SIG-M5 (cell line): ENCODE measurements around the gene C3orf70.
"Not testable (repeated sequence)": the region's sequence is repeated elsewhere in the genome, so short reads cannot be mapped to it uniquely, and the experiment has no call there.

ENCODE experiments used
- DNase-seq: peaks from one replicate; lab custom pipeline; 2025; lab: John Stamatoyannopoulos, UW

C3orf70 gene

GRCh38 chr3:185151101-185151963, 1.5 kb downstream of the C3orf70 start:
- no peak for DNase-seq

DNA sequence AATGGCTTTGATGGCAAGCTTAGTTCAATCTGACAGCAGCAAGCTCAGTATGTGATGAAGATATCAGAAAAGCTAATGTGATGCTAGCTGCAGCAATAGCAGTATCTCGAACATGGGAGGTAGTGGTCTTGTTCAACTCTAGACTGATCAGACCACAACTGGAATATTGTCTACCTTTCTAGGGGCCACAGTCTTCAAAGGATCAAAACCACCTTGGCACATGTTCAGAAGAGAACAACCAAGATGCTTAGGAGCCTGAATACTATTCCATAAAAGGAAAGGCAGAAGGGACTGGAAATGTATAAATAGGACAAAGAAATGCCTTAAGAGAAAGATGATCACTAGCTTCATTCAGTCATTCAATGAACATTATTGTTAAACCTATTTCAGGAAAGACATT, 2.3 kb downstream of the C3orf70 start:
- DNase-seq = no peak

- no peak for DNase-seq
Observed at GRCh38 chr3:185149591-185149990, 3.3 kb downstream of the C3orf70 start.

DNA sequence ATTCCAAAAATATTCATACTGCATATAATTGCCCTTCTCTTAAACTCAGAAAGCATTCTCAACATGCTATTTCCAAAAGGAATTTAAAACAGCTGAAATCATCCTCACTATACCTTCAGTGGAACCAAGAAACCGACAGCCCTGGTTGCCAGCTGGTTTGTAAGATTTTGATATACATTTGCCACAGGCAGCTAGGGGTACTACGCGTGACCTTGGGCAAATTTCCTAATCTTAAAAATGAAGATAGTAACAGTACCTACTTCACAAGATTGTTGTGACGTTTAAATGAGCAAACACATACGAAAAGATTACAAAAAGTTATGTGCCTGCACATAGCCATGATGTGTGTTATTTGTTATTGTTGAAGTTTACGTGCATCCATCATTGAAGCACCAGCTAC, 7.3 kb downstream of the C3orf70 start:
- no peak for DNase-seq

DNA sequence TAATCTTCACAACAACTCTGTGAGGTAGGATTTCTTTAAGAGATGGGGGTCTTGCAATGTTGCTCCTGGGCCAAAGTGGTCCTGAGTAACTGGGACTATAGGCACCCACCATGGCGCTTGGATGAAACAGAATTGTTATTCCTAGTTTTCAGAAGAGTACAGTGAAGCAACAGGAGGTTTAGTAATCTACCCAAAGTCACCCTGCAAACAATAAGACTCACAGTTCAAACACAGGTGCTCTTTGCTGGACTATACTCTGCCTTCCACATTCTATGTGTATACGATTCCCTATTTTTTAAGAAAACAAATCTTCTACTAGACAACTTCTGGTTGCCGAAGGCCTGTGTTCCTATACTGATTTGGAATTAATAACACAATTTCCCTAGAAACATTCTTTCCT, 8.1 kb downstream of the C3orf70 start:
- no peak for DNase-seq

- DNase-seq = no peak
Observed at GRCh38 chr3:185137821-185138220, 15.0 kb downstream of the C3orf70 start.

DNA sequence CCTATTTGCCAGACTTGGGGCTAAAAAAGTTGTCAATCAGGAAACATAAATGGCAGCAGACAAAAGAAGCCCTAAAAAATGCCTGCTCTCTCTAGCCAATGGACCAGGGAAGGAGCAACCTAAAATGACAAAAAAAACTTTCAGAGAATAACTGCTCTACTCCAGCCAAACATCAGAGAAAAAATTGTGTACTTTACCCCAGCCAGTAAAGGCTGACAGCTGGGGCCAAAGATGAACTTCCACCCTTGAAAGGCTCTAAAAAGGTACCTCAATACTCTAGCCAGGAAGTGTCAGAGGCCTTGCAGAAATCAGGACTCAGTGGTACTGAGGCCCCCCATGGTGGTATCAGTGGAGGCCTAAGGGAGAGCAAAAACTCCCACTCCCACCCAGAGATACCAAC, 18.4 kb downstream of the C3orf70 start:
- no peak for DNase-seq

GRCh38 chr3:185131602-185132256, 21.1 kb downstream of the C3orf70 start:
- no peak for DNase-seq

DNA sequence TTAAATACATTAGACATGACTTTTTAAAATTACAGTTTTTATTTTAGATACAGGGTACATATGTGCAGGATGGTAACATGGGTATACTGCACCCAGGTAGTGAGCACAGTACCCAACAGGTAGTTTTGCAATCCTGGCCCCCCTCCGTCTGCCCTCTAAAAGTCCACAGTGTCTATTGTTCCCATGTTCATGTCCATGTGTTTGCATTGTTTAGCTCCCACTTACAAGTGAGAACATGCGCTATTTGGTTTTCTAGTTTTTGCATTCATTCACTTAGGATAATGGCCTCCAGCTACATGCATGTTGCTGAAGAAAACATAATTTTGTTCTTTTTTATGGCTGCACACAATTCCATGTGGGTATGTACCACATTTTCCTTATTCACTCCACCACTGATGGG, 23.8 kb downstream of the C3orf70 start:
- DNase-seq = no peak

GRCh38 chr3:185126201-185126600, 26.7 kb downstream of the C3orf70 start:
- DNase-seq = no peak

DNA sequence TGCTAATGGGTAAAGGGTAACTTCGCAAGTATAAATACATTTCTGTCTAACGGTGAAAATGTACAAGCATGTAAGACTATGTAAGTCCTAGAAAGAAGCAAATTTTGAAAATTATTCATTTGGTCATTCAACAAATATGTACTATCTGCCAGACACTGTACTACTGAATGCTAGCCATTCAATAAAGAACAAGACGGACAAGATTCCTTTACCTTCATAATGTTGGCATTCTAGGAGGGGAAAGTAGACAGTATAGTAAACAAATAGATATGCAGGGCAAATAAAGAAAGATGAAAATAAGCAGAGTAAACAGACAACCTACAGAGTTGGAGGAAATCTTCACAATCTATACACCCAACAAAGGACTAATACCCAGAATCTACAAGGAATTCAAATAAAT, 32.7 kb downstream of the C3orf70 start:
- no peak for DNase-seq

- DNase-seq = no peak
Observed at GRCh38 chr3:185115371-185115770, 37.5 kb downstream of the C3orf70 start.

DNA sequence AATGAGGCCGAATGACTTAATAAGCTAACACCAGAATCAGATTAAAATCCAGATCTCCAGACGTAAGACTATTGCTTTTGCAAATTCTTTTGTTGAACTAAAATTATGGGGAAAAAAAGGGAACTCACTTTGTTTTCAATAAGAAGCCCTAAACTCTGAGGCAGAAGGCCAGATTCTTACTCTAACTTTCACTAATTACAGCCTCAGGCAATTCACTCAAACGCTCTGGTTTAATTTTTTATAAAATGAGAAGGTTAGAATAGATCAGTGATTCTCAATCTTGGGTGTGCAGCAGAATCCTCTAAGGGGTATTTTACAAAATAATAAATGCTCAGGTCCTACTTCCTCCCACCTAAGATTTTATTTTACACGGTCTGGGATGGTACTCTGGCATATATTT, 38.1 kb downstream of the C3orf70 start:
- DNase-seq = no peak

DNA sequence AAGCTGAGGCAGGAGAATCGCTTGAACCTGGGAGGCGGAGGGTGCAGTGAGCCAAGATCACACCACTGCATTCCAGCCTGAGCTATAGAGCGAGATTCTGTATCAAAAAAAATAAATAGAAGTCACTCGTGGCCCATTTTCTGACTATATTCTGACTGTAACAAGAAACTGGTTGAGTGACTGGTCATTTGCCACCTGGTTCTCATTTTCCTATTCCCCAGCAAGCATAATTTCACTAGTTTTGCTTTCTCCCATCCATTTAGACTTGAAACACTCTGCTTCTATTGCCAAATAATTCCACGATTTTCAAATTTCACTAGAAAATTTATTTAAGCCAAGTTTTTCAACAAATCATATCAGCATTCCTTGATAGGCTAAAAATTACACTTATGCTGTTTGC, 40.7 kb downstream of the C3orf70 start:
- DNase-seq = no peak

- DNase-seq = not testable (repeated sequence)
Observed at GRCh38 chr3:185109012-185109411, 43.8 kb downstream of the C3orf70 start.

DNA sequence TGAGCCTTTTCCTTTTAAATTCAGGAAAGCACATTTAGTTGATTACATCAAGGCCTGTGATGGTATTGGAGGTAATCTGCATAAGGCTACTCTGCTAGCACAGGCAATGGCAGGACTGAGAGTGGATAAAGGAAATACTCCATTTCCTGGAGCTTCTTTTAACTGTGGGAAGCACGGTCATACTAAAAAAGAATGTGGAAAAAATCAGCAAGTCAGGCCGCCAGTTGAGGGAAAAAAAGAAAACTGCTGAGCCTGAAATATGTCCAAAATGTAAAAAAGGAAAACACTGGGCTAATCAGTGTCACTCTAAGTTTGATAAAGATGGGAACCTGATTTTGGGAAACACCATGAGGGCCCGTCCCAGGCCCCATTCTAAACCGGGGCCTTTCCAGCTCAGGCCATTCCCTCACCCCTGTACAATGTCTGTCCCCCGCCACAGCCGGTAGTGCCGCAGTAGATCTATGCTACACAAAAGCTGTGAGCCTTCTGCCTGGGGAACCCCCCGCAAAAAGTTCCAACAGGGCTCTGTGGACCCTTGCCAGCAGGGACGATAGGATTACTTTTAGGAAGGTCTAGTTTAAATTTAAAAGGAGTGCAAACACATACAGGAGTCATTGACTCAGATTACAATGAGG, 46.5 kb downstream of the C3orf70 start:
- not testable (repeated sequence) for DNase-seq

DNA sequence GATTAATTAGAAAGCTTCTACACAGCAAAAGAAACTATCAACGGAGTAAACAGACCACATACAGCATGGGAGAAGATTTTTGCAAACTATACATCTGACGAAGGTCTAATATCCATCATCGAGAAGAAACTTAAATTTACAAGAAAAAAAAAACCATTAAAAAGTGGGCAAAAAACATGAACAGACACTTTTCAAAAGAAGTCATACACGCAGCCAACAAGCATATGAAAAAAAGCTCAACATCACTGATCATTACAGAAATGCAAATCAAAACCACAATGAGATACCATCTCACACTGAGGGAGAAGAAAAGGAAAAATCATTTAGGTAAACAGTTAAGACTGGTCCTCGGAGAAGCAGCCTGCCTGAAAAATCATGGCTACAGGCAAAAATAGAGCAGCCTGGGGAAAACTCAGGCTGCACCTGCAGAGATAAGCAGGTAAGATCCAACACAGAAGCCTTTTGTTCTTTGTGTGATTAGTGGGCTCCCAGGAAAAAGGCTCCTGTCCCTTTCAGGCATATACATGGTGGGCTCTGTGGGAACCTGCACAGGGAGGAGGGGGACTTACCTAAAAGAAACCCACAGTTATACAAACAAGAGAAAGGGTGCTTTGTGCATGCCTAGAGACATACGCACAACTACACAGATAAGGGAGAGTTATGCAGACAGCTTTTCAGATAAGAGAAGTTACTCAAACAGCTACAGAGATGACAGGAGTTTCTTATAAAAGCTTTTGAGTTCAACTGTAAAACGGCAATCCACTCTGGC, 49.3 kb downstream of the C3orf70 start:
- no peak for DNase-seq

GRCh38 chr3:185094697-185095096, 58.2 kb downstream of the C3orf70 start:
- DNase-seq = no peak

DNA sequence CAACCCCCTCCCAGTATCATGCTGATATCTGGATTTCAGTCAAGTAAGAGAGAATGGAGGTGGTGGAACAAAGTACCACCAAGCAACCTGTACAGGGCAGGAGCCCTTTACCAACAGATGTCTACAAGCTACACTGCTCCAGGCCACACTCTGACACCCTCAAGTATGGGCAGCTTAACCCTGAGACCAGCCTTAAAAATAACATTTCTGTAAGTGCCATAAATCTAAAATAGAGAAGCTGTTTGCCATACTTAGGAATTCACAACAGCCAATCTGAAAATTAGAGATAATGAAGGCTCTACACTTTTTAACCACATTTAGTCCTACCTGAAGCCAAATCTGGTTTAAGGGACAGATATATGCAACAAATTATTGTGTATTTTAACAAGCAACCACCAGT, 59.7 kb downstream of the C3orf70 start:
- DNase-seq = no peak

DNA sequence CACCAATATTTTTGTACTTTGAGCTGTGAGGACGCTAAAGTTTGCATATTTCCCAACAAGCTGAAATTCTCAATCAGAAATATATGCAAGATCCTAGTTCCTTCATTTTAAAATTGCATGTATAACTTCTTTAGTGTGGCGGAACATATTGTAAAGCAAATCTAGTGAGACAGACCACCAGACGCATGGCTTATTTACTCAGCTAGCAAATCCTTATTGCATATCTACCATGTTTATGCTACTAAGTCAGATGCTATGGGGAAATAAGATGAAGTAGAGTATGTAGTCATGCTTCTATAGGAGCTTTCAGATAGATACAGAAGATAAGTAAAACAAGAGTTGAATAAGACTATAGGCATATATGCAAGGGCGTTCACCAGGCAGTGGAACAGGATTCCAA, 62.0 kb downstream of the C3orf70 start:
- no peak for DNase-seq

DNA sequence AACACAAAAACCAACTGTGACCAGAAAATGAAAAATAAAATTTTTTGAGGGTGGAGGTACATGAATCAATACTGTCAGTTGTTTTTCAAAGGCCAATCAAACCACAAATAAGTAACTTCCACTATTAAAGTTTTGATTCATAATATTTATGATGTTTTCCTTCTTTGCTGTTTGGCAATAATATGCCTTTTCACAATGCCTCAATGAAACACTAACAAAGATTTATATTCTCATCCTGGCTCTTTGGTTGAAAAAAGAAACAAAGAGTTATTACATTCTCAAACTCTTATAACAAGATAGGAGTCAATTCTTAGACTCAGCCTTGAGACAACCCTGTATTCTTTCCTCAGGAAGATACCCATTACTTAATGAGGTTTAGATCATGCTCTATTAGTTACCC, 63.1 kb downstream of the C3orf70 start:
- no peak for DNase-seq

- DNase-seq = no peak
Observed at GRCh38 chr3:185089343-185089742, 63.5 kb downstream of the C3orf70 start.
